Measurements from ENCODE around the gene CNTNAP5.
A peak's percentile ranks its signal among the peaks of the same experiment; 100 is the strongest.

CNTNAP5 gene

DNA sequence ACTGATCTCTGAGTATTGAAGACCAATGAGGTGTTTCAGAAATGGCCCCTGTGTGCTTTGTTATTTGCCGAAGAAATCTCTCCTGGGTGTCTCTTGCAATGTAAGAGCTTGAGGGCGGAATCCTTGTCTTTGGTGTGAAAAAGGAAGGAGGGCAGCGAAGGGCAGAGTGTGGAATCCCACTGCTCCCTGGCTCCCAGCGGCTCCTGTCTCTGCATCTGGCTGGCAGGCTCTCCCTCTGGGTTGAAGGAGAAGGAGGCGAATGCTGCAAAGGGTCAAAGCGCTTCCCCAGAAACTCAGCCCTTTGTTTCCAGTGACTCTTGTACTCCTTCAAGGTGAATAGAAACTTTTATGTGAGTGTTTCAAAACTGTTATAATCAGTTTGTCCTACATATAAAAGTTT lies 457.5 kb downstream of the CNTNAP5 start:
- DNase-seq, result no peak

DNA sequence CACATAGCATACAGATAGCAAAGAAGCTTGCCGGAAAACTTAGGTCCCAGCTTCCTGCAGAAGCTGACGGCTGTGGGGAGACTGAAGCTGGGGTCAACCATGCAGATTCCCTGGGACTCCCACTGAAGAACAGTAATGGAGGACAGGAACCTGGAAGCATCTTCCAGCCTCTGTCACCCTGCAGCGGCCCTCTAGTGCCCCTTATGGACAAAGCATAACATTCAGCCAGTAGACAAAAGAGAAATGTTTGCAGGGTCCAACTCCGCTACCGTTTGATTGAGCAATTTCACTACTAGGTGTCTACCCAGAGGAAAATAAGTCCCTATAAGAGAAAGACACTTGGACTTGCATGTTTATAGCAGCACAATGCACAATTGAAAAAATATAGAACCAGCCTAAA lies 460.6 kb downstream of the CNTNAP5 start:
- DNase-seq, result no peak

DNA sequence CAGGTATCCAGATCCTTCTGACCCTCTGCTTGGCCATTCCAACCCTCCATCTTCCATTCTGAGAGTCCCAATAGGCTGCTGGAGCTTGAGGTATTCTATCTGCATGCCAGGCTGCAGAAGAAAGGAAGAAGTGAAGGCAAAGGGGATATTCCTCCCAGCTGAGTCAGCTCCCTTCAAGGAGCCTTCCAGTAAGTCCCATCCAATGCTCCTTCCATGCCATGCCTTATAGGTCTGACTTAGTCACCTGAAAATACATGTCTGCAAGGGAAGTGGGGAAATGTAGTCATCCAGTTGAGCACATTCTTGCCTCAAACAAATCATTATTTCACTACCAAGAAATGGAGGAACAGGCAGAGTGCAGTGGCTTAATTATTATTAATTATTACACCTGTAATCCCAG lies 464.6 kb downstream of the CNTNAP5 start:
- DNase-seq, result no peak

DNA sequence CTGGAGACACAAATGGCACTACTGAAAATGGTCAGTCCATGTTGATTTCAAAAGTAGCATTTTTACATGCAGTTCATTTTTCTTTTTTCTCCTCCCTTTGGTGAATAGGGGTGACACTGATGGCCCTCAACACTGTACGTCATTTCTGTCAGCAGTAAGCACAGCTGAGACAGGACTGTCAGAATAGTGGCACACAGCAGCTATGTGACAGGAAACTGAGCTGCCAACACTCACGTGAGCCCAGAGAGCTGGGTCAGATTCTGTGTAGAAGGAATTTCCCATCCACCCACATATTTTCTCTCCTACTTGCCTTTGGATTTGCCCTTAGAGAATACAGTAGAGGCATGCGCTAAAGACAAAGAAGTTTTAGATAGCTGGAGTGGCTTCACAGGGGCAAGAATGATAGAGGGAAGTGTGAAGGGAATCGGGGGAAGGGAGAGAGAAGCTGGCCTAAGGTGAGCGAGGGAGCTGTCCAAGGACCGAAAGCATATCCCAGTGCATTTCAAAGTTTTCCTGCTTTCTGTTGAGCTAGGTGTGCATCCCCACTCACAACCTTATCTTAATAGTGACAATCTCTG lies 476.6 kb downstream of the CNTNAP5 start:
- DNase-seq, result no peak

DNA sequence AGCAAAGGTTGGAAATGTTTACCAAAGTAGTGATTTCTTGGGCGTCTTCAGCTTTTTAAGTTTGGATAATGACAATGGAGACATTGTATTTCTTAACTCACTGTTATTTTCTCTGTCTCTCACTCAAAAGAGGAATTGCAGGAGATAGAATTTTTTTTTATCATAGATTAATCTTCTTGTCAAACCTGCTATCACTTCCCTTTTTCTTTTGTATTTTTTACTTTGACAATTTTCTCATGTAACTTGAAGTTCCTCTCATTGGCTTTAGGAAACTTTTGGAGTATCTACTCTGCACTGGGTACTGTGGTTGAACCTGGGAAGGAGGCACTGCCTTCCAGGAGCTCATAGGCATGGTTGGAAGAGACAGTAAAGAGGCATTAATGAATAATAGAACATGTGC lies 489.1 kb downstream of the CNTNAP5 start:
- no peak for DNase-seq

DNA sequence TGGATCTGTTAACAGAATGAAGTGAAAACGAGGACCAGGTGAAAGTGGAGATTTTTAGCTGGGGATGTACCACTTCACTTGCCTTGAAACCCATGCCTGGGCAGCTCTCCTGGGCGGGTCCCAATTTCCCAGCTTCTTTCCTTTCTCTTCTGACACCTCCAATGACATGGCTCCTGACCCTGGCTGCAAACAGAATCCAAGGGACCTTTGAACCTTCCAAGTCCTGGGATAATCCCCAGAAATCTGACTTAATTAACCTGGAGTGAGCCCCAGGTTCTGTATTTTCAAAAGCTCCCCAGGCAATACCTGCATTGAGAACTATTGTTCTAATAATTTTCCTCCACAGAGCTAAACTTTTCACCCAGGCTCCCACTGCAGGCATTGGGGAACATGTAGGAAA lies 495.9 kb downstream of the CNTNAP5 start:
- no peak for DNase-seq

DNA sequence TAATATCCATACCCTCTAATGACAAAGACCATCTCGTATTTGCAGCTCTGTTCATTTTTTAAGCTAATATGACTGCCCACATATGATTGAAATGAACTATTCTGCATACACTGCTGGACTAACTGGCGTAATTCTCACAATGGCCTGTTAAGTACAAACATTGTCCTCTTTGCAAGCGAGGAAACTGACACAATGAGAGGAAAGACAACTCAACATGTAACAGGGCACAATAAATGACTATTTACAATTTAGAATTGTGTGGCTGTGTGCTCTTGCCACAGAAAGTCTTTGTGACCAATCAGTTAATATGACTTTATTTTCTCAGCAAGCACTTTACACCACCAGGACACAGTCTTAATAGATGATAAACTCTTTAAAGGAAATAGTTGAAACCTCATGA lies 498.0 kb downstream of the CNTNAP5 start:
- no peak for DNase-seq

DNA sequence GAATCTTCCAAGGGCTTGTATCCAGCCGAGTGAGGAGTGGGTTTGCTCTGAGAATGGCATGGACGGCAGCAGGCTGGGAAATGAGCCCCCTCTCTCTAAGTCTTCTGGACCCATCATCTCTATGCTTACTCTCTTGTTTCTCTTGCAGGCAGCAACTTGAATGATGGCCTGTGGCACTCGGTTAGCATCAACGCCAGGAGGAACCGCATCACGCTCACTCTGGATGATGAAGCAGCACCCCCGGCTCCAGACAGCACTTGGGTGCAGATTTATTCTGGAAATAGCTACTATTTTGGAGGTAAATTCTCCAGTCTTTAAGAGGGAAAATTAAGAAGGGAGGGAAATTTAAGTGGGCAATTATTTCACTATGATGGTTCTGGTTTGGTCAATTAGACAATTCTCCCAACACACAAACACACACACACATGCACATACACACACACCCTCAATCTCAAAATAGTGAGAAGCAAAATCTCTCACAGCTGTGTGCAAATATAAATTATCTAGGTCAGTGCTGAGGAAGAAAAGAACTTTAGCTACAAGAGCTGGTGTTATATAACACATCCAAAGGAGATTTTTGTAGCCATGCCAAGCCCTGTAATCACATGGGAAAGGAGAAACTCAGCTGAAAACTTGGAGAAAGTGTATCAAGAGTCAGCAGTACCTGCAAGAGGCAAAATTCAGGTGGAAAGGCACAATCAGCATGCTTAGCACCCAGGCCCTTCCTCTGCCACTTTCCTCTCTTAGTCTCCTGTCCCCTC lies 499.2 kb downstream of the CNTNAP5 start:
- DNase-seq, result peak; percentile 14

DNA sequence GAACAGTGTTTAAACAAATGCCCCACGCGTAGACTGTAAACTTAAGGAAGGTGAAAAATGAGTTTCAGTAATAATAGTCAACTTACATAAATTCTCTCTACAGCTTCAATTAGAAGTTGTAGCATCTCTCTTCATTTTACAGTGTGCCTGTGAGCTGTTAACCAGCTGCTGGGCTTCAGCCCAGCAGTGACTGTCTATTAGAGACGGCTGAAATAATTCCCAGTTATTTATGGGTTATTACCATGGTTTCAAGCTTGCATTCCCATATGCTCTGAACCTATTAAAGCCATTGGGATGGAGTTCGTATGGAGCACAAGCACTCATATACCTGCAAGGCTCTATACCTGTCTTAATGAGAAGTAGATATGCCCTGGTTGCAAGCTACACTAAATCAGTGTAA lies 501.1 kb downstream of the CNTNAP5 start:
- DNase-seq, result no peak

DNA sequence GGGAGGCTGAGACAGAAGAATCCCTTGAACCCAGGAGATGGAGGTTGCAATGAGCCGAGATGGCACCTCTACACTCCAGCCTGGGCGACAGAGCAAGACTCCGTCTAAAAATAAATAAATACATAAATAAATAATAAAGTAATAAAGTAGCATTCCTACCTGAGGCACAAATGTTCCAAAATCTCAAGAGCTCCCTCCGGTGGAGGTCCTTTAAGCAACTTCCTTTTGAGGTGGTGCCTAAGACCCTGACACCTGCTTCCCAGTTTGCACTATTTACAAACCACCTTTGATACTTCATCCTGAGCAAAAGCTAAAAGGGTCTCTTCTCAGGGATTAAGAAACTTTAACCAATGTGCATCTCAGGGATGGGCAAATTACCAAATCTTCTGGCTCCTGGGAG lies 505.1 kb downstream of the CNTNAP5 start:
- DNase-seq, result no peak

DNA sequence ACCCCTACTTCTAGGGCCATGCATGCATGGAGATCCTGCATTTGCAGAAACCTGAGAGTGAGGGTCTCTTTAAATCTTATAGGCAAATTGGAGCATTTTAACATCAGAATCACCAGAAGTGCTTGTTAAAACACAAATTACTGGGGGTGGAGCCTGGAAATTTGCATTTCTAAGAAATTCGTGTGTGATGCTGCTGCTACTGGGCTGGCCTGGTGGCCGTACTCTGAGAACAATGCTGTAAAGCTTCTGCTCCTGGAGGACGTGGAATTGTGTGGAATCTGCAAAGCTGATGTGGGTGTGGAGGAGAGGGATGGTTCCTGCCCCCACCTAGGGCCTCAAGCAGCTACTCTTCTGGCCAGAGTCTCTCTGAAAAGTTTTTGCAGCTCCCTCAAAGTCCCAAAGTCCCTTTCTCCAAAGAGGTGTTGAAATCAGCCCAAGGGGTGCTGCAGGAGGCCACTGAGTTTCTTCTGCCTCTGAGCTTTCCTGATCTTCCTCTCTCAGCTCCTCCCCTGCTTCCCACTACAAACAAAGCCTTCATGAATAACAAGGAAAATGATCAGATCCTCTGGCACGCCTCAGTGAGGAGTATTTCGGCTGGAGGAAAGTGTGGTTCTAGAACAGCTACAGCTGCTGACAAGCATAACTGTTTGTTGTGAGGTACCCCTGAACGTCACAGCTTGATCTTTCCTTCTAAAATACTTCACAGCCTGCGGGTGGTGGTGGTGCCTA lies 508.3 kb downstream of the CNTNAP5 start:
- DNase-seq, result no peak

DNA sequence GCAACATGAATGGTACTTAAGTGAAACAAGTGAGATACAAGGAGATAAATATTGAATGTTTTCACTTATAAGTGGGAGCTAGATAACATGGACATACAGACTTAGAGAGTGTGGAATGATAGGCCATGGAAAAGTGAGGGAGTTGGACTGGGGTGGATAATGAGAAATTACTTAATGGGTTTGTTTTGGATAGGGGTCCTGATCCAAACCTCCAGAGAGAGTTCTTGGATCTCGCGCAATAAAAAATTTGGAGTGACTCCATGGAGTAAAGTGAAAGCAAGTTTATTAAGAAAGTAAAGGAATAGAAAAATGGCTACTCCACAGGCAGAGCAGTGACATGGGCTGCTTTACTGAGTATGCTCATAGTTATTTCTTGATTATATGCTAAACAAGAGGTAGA lies 508.9 kb downstream of the CNTNAP5 start:
- no peak for DNase-seq

DNA sequence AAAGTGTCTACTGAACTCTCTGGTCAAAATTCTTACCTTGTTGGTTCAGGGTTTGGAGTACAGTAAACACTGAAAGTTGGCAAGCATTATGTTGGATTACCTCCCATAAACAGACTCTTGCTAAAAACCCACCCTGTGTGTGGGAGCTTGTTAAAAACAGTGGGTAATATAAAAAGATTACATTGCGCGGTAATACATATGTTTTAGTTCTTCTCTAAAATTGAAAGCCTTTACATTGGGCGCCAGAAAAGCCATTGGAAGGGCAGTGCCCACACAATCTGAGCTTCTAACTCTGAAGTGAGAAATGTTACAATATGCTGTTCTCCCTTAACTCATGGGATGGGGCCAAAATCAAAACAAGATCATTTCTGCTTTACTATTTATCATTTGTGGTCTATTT lies 510.7 kb downstream of the CNTNAP5 start:
- no peak for DNase-seq

DNA sequence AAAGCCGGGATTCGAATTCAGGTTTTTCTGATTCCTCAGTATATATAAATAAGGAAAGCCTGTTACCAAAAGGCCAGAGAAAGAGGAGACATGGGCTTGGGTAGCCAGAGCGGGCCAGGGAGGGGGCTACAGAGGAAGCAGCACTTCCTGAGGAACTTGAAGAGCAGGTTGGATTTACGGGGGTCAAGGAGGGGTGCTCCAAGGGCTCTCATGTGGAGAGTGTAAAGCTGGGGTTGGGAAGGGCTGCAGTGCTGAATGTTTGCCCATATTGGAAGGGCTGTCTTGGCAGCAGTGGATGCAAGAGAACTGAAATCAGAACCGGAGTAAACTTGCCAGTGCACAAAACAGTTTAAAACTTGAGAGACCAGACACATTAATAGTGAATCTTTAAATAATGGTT lies 511.5 kb downstream of the CNTNAP5 start:
- no peak for DNase-seq

DNA sequence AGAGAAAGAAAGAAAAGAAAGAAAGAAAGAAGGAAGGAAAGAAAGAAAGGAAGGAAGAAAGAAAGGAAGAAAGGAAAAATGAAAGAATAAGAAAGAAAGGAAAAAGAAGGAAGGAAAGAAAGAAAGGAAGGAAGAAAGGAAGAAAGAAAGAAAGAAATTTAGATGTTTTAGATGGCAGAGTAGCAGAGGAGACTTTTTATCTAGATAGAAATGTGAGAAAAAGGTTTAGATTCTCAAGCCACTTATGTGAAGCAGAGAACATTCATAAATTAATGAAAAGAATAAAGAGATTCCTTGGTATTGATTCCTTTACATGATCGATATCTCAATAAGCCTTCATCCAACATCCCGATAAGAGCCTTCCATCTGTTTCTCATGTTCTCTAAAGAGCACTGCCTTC lies 513.5 kb downstream of the CNTNAP5 start:
- DNase-seq, result no peak

DNA sequence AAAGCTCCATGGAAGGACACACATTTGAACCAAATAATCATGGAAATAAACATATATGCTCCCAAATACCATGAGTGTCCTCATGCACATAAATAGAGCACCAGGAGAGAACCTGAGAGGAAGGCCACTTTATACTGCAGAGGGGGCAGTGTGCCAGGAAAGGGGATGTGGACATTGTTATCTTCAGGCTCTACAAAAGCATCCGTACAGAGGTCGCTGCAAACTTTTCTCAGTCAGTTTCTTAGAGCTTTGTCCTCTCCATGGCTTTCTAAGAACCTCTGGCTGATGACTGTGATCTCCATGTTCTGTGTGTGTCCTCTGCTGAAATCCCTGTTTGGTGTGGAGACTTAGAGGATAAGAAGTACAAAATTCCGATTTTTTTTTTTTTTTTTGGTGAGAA lies 515.7 kb downstream of the CNTNAP5 start:
- DNase-seq, result no peak

DNA sequence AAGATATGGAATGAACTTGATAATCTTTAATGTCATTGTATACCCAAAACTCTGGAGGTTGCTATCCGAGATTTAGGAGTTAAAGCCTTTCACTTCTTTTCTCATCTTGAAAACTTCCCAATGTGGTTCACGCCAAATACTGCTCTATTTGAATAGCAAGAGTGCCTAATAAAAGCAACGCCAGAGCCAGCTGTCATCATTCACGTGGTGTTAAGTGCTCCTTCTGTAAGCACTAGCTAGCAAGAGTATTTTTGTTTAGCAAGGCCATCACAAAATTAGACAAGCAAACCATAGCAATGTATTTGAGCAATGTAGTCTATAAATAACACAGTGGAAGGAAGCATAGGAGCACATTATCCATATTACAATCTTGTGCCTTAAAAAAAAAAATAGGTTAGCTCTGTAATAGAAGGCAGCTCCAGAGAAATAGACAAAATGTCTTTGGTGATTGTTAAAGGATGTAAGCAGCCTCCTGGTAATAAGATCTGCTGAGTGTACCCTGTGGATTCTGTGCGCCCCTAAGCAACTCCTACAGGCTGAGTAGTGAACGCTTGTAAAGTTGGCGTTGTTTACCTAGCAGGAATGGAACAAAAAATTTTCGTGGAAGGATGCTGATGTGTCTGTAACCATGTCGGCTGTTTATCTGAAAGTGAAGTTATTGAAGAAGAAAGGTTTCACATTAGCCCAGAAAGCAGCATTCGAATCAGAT lies 518.0 kb downstream of the CNTNAP5 start:
- no peak for DNase-seq

DNA sequence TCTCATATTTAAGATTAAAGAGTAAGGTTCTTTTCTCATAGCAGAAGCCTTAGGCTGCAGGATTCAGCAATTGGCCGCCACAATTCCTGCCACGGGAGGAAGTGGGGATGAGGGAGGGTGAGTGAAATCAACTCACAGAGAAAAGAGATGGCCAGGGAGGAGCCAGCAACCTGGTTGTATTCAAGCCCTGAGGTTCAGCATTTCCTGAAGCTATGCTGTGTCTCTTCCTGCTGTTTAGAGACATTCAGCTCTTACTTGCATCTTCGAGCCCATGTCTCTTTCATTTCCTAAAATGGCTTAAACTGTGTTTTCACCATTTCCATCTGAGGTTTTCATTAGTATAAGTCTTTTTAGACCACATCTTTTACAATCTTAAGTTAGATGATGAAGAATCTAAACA lies 522.6 kb downstream of the CNTNAP5 start:
- DNase-seq, result no peak

DNA sequence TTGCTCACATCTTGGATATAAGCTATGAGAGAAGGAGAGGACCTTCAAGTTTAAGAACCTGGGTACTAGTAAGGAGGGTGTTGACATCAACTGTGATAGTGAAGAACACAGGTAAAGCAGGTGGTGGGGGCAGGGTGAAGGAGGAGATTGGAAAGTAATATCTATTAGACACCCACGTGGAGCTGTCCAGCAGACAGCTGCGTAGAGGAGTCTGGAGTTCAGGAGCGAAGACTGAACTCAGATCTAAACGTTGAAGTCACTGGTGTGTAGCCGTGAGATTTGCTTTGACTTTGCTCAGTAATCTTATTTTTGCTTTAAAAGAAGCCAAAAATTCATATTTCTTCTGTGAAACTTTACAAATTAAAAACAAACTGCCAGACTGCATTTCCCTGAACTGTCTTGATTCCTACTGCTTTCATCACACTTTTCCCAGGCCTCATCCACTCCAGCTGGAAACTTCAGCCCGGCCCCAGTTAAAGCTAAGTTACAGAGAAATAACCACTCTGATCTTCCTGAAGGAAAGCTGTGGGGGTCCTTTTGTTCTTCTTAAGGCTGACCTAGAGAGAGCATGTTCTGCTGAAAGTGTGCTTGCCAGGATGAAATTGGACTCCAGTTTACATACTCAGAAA lies 533.3 kb downstream of the CNTNAP5 start:
- DNase-seq, result no peak

DNA sequence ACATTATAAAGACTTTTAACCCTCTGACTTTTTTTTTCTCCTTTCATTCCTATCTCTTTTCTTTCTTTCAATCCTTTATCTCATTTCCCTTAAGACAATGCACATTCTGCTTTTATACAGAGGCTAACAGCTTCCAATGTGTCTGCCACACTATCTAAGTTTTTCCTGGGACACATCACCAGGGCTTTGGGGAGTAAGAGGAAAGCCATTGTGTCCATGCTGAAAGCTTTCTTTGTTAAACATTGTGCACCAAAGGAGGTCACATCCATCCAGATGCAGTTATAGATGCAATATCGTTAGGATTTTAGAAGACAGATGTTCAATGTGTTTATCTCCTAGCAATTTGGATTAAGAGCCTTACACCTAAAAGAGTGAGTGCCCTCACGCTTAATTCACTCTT lies 534.1 kb downstream of the CNTNAP5 start:
- peak; percentile 16 for DNase-seq

DNA sequence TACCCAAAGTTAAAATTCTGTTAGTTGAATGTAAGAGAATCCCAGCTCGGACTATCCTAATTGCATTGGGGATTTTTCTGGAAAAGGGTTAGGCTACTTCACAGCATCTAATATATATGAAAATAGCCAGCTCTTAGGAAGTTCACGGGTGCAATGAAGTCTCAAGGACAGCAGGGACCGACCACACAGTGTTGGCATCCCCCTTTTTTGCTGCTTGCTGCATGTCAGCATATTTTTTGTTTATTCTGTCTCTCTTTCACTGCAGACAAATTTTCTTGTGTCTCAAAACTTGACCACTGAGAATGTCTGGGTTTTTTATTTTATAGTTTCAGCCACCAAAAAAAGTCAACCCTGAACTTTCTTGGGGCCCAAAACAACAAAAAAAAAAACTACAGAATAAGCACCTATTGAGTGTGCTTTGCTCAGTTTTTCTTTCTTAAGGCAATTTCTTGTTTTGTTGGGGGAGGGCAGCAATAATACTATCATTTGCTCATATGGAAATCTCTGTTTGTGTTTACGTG lies 535.6 kb downstream of the CNTNAP5 start:
- no peak for DNase-seq

DNA sequence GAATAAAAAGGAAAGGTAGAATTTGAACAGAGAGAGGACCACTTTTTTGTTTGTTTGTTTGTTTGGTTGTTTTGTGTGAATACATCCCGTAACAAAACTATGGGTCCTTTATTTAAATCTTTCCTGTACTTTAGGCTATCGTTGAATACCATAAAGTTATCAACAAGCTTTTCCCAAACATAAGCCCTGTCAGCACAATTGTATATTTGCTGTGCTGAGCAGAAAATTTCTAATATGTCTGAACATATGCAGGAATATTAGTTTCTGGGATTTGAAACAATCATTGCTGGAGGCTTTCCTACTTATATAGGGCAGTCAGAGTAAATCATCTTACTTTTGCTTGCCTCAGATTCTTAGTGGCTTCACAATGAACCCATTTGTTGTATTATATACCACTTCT lies 536.4 kb downstream of the CNTNAP5 start:
- no peak for DNase-seq

DNA sequence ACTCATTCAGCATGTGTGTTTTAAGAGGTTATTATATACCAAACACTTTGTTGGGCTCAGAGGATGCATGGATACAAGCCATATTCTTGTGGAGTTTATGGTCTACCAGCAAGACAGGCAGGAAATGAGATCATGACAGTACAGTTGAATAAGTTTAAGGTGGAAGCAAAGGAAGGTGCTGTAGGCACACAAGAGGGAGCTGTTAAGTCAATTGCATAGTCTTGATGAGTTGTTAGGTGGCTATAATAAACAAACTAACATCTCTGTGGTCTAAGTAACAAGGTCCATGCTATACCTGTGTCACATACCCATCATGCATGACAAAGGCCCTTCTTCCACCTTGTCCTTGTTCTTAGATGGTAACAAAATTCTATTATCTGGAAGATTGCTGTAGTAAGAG lies 538.3 kb downstream of the CNTNAP5 start:
- DNase-seq, result no peak
